Neutrophil (primary cell): ENCODE results near the gene CHRDL2.
A peak's percentile ranks its signal among the peaks of the same experiment; 100 is the strongest.

Experiments used
- H3K27ac ChIP-seq: fragments of 200-600 bp; sonication (generic); 2 replicates; pipeline ENCODE4 v1.5.1; 2016; ENCODE audit warnings: mild to moderate bottlenecking, moderate library complexity
- H3K27me3 ChIP-seq: fragments of 200-600 bp; sonication (generic); 2 replicates; pipeline ENCODE4 v1.6.0; 2016; ENCODE audit warnings: mild to moderate bottlenecking
- H3K36me3 ChIP-seq: fragments of 200-600 bp; sonication (generic); 2 replicates; pipeline ENCODE4 v1.5.1; 2017
- H3K4me1 ChIP-seq, 2 experiments: fragments of 200-600 bp in 1 of 2; sonication (generic) in 1 of 2; 1 replicate in 1 of 2; 2 replicates in 1 of 2; pipeline versions ENCODE4 v1.5.1 to v1.6.1; 2013 to 2016; ENCODE audit warnings: low read depth in 1 of 2, low read length in 1 of 2, mild to moderate bottlenecking in 1 of 2, moderate library complexity in 1 of 2; ENCODE audit not compliant: control insufficient read depth in 1 of 2, insufficient read depth in 1 of 2
- H3K4me3 ChIP-seq, 2 experiments: fragments of 200-600 bp in 1 of 2; sonication (generic) in 1 of 2; 1 replicate in 1 of 2; 2 replicates in 1 of 2; pipeline ENCODE4 v1.5.1; 2013 to 2016; ENCODE audit warnings: low read depth in 1 of 2, low read length in 1 of 2, mild to moderate bottlenecking in 1 of 2, moderate library complexity in 1 of 2
- H3K9me3 ChIP-seq: fragments of 200-600 bp; sonication (generic); 2 replicates; pipeline ENCODE4 v1.5.1; 2016
- CTCF ChIP-seq: fragments of 200-600 bp; sonication (generic); IDR thresholded peaks from 2 replicates; pipeline ENCODE4 v1.5.1; 2016; ENCODE audit warnings: antibody characterized with exemption

Gene CHRDL2

GRCh38 chr11:74709175-74709574 lies 22.1 kb downstream of the CHRDL2 start:
- Histone ChIP-seq H3K36me3 (no peaks in the 10 kb centered on the region), H3K27me3 (no peaks in the 10 kb centered on the region), H3K27ac (no peak overlapping the region), H3K4me3 (no peak overlapping the region), H3K4me1 (no peaks in the 10 kb centered on the region), H3K9me3 (no peaks in the 10 kb centered on the region)
- TF ChIP-seq CTCF = no peak

- no peak for TF ChIP-seq CTCF
- H3K27me3 ChIP-seq = no peaks in the 10 kb centered on the region
- no peaks in the 10 kb centered on the region for H3K9me3 ChIP-seq
Measured at GRCh38 chr11:74707602-74708510, 23.4 kb downstream of the CHRDL2 start.

GRCh38 chr11:74707182-74707581 lies 24.0 kb downstream of the CHRDL2 start:
- no peaks in the 10 kb centered on the region for H3K9me3 ChIP-seq
- no peaks in the 10 kb centered on the region for H3K36me3 ChIP-seq
- TF ChIP-seq CTCF = no peak
- H3K4me1 ChIP-seq = no peaks in the 10 kb centered on the region
- H3K27ac ChIP-seq = no peak overlapping the region
- no peaks in the 10 kb centered on the region for H3K27me3 ChIP-seq
- H3K4me3 ChIP-seq = no peak overlapping the region

More at GRCh38 chr11:74707602-74708510, 23.4 kb downstream of the CHRDL2 start:
- Histone ChIP-seq H3K4me1 (no peaks in the 10 kb centered on the region), H3K27ac (no peak overlapping the region), H3K36me3 (no peaks in the 10 kb centered on the region), H3K4me3 (no peak overlapping the region)

- Histone ChIP-seq H3K36me3 (no peaks in the 10 kb centered on the region), H3K4me1 (no peaks in the 10 kb centered on the region), H3K27ac (no peak overlapping the region), H3K27me3 (no peaks in the 10 kb centered on the region), H3K9me3 (no peaks in the 10 kb centered on the region), H3K4me3 (no peak overlapping the region)
- no peak for TF ChIP-seq CTCF
Measured at GRCh38 chr11:74703211-74703610, 28.0 kb downstream of the CHRDL2 start.

- H3K36me3 ChIP-seq = no peaks in the 10 kb centered on the region
- TF ChIP-seq CTCF = peak; percentile 74
- no peak overlapping the region for H3K4me3 ChIP-seq
- peaks cover 3% of the 10 kb centered on the region for H3K27me3 ChIP-seq
- no peaks in the 10 kb centered on the region for H3K4me1 ChIP-seq
- no peak overlapping the region for H3K27ac ChIP-seq
- H3K9me3 ChIP-seq = no peaks in the 10 kb centered on the region
Measured at GRCh38 chr11:74702383-74703007, 28.7 kb downstream of the CHRDL2 start.
